ENCODE results near the gene TSPEAR. TPM values are rescaled to one million over a fixed set of nuclear protein-coding genes. Genes with fewer than 3 reads are reported as not detected.

Gene TSPEAR
- polyA plus RNA-seq, 1 experiment = not detected

- Histone ChIP-seq H3K4me3 (ENCODE audit: low read depth, low read length) (no peak overlapping the region), H3K27me3 (ENCODE audit: control insufficient read depth, insufficient read depth, low read length) (peaks cover 3% of the 10 kb centered on the region), H3K36me3 (ENCODE audit: control insufficient read depth, insufficient read depth, low read length) (no peaks in the 10 kb centered on the region)
- no peak for DNase-seq (ENCODE audit: low read depth)
- TF ChIP-seq CTCF (IDR thresholded peaks at IDR 0.05; ENCODE audit: insufficient read depth, low read depth, low read length) = no peak
- POLR2A ChIA-PET = no interaction called here
- CTCF ChIA-PET = interaction anchor here (1.0 to 1.9 kb wide), 2 partner anchors 9 to 14 kb away, joined by 3 to 5 read pairs; no protein-coding TSS in a partner anchor
These were observed 29.4 kb upstream of the TSPEAR start for GRCh38 chr21:44740742-44741141.

GRCh38 chr21:44739316-44739715 lies 27.9 kb upstream of the TSPEAR start:
- ChIA-PET CTCF (interaction anchor here (1.5 to 1.9 kb wide), 3 partner anchors 11 to 54 kb away, joined by 5 to 7 read pairs (median 6); no protein-coding TSS in a partner anchor), POLR2A (no interaction called here)
- DNase-seq (ENCODE audit: low read depth) = no peak
- no peak overlapping the region for H3K4me3 ChIP-seq (ENCODE audit: low read depth, low read length)
- no peak for TF ChIP-seq CTCF (IDR thresholded peaks at IDR 0.05; ENCODE audit: insufficient read depth, low read depth, low read length)
- no peaks in the 10 kb centered on the region for H3K27me3 ChIP-seq (ENCODE audit: control insufficient read depth, insufficient read depth, low read length)
- H3K36me3 ChIP-seq (ENCODE audit: control insufficient read depth, insufficient read depth, low read length) = no peaks in the 10 kb centered on the region

DNA sequence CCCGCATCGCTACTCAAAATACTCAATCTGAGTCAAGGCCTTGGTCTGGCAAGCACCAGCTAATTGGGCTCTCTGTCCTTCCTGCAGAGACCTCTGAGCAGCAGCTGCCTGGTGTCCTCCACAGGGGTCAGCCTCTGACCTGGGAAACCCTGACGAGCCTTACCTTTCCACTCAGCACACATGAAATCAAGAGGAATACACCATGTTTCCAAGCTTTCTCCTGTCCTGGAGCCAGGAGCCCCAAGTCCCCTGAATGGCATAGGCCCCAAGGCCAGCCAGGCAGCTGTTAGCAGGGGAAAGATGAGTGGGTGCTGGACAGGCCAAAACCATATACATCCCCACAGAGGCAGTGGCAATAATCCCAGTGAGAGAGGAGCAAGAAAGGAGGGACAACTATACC lies 27.2 kb upstream of the TSPEAR start:
- no peak for TF ChIP-seq CTCF (IDR thresholded peaks at IDR 0.05; ENCODE audit: insufficient read depth, low read depth, low read length)
- CTCF ChIA-PET = interaction anchor here (1.5 kb wide), 1 partner anchor 12 kb away, joined by 7 read pairs; no protein-coding TSS in a partner anchor
- peaks cover 2% of the 10 kb centered on the region; the same call in 1 of the 2 replicates for H3K27me3 ChIP-seq (ENCODE audit: control insufficient read depth, insufficient read depth, low read length)
- H3K36me3 ChIP-seq (ENCODE audit: control insufficient read depth, insufficient read depth, low read length) = no peaks in the 10 kb centered on the region
- DNase-seq (ENCODE audit: low read depth) = no peak
- POLR2A ChIA-PET = no interaction called here
- no peak overlapping the region for H3K4me3 ChIP-seq (ENCODE audit: low read depth, low read length)

DNA sequence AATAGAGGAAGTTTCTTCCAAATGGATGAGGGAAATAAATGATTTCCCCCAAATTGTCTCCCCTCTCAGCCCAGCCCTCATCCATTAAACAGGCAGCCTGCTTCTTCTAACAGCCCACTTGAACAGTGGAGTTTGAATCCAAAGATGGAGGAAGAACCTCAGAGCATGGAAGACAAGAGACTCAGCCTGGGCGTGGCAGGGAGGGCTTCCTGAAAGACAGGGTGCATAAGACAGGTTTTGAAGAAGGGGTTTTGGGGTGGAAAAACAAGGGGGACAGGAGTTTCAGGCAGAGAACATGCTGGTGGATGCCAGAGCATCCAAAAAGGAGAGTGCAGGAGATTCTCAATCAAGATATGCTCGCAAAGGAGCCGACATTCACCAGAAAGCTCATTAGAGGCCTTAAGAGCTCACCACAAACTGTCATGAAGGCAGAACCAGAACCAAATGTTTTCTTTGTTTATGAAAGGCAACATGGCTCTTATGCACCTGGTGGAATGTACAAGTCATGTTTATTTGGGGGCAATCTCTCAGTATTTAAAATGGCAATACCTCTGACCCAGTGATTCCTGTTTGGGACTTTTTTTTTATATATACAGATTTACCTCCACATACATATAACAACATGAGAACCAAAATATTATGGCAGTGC lies 26.5 kb upstream of the TSPEAR start:
- no peaks in the 10 kb centered on the region for H3K36me3 ChIP-seq (ENCODE audit: control insufficient read depth, insufficient read depth, low read length)
- no peak for DNase-seq (ENCODE audit: low read depth)
- peaks cover 2% of the 10 kb centered on the region; the same call in 1 of the 2 replicates for H3K27me3 ChIP-seq (ENCODE audit: control insufficient read depth, insufficient read depth, low read length)
- POLR2A ChIA-PET = no interaction called here
- CTCF ChIA-PET = no interaction called here
- no peak for TF ChIP-seq CTCF (IDR thresholded peaks at IDR 0.05; ENCODE audit: insufficient read depth, low read depth, low read length)
- no peak overlapping the region for H3K4me3 ChIP-seq (ENCODE audit: low read depth, low read length)

- ChIA-PET POLR2A (no interaction called here), CTCF (no interaction called here)
These were observed 25.1 kb upstream of the TSPEAR start for GRCh38 chr21:44736291-44737004.

More at GRCh38 chr21:44736291-44737004, 25.1 kb upstream of the TSPEAR start:
- peaks cover 6% of the 10 kb centered on the region for H3K27me3 ChIP-seq (ENCODE audit: control insufficient read depth, insufficient read depth, low read length)
- H3K36me3 ChIP-seq (ENCODE audit: control insufficient read depth, insufficient read depth, low read length) = no peaks in the 10 kb centered on the region
- DNase-seq (ENCODE audit: low read depth) = no peak
- TF ChIP-seq CTCF (IDR thresholded peaks at IDR 0.05; ENCODE audit: insufficient read depth, low read depth, low read length) = no peak
- no peak overlapping the region for H3K4me3 ChIP-seq (ENCODE audit: low read depth, low read length)

Data from BJ (cell line).